ENCODE measurements around the gene DIPK1A.

GRCh38 chr1:92797961-92798360 is 163.3 kb downstream of the DIPK1A start:
- TF ChIP-seq YY1 (IDR thresholded peaks at IDR 0.05; ENCODE audit: insufficient read depth, insufficient read length) (no peak), ZNF274 (IDR thresholded peaks at IDR 0.05; ENCODE audit: low read depth, low read length) (no peak)
